NCI-H2196 treated with DMSO at 0.1 percent for 48 hours (cell line): ENCODE measurements around the gene RPLP1.

Source experiments
- DNase-seq: peaks from one replicate; lab custom pipeline; 2025; ENCODE audit not compliant: unreplicated experiment; lab: John Stamatoyannopoulos, UW

The RPLP1 gene

DNA sequence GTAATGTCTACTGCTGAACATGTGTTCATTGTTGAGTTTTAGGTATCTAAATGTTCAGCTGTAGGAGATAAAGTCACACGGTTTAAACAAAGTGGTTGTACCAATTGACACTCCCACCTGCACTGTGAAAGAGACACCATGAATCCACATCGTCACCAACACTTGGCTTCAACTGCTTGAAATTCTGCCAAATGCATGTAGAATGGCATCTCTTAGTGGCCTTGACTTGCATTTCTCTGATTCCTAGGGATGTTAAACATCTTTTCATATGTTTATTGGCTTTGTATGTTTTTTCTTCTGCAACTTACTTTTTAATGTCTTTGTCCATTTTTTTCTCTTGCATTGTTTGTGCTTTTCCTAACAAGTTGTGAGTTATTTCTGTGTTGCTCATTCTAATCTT lies 43.4 kb downstream of the RPLP1 start:
- no peak for DNase-seq

- no peak for DNase-seq
These were observed 44.5 kb downstream of the RPLP1 start for GRCh38 chr15:69497076-69497475.

GRCh38 chr15:69497667-69498066 lies 45.0 kb downstream of the RPLP1 start:
- no peak for DNase-seq

DNA sequence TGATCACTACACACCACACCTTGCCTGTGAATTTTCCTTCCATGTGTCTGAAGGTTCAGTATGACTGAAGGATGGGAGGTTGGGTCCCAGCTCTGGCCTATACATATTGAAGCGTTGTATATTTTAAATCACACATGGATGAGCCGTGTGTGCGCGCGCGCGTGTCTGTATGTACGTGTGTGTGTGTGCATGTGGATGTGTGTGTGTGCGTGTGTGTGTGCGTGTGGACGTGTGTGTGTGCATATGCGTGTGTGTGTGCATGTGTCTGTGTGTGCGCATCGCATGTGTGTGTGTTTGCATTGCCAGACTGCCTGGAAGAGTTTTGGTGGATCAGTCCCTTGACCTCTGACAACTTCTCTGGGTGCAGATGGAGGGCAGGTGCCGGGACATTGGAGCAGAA lies 45.7 kb downstream of the RPLP1 start:
- no peak for DNase-seq

DNA sequence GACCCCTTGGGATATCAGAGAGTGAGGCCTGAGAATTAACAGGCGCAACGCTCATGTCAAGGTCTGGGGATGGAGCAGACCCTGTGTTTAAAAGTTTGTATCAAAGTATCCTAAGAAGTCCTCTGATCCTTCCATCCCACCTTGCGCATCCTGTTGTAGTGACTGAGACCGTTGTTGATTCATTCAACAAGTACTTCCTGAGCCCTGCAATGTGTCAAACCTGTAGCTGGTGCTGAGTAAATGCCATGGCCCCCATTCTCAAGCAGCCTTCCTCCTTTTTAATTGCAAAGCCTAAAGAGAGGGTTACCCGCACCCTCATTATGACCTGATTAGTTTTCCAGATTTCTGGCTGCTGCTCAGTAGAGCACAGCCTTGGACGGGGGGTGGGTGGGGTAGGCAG lies 46.4 kb downstream of the RPLP1 start:
- no peak for DNase-seq

DNA sequence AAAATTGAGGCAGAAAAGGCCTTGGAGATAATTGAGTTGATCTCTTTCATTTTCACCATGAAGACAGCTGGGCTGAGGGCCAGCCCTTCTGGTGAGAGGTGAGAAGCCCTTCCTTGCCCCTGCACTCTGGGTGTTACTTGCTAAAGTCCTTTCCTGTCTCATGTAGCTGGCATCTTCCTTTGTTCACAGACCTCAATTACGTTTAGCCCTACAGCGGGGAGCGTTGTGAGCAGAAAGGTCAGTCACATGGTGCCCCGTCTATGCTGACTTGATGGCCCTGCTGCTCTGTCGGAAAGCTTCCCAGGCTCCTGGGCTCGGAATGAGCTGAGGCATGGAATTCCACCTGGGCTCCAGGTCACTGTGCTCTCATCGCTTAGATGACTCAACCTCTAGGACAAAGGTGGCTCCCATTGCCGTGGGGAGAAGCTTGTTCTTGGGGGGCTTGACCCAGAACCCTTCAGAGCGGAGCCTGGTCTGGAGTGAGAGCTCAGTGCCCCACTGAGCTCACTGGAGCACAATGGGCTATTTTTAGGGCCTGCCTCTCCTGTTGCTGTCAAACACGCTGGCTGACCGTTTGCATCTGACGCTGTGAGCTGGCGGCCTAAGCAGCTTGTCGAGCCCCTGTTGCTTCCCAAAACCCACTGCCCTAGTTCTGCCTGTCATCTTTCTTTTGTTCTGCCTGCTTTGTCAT lies 47.0 kb downstream of the RPLP1 start:
- DNase-seq = no peak

GRCh38 chr15:69500339-69500738 lies 47.7 kb downstream of the RPLP1 start:
- no peak for DNase-seq

DNA sequence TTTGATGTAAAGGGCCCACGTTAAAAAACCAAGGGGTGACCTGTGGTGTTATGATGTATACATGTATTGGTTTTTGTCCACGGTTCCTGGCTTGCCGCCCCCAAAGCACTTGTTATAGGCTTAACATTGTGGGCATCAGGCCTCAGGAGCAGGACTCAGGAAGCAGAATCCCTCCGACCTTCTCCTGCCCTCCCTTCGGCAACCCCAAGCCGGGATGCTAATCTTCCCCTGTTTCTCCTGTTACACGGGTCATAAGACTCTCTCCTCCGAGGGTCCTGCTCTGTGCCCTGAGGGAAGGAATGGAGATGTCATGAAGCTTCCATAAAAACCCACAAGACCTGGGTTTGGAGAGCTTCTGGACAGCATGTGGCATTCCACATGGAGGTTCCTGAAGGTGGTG lies 48.8 kb downstream of the RPLP1 start:
- no peak for DNase-seq

- no peak for DNase-seq
These were observed 49.9 kb downstream of the RPLP1 start for GRCh38 chr15:69502470-69503045.

DNA sequence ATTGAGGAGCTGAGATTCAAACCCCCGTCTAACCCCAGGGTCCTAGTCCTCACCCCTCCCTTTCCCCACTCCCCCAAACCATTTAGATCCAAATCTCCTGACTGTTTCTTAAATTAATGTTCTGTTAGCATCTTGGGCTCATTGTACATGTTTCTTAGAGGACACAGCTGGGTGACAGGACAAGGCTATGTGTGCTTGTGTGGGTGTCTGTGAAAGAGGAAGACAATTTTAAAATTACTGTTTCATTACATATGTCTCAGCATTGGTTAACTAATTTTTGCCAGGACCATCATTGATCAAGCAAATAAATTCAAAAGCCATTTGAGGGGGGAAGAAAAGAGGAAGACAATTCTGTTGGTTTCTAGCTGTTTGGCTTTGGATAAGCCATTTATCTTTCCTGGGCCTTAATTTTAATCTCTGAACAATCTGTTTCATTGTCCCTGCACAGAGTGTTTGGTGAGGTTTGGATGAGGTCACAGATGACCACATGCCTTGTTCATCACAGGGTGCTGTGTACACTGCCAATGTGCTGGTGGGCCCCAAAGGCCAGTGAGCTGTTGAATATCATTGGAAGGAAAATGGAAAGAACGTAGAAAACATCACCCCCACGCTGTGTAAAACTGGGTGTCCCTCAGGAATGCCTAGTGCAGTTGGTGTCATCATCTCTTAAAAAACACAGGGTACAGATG lies 51.9 kb downstream of the RPLP1 start:
- no peak for DNase-seq
